SK-N-MC (cell line): ENCODE results near the gene GTPBP4.

Experiments
- EZH2 ChIP-seq: fragments of 200-600 bp; sonication (generic); IDR thresholded peaks from one replicate; pipeline ENCODE4 v1.6.1; 2017; ENCODE audit warnings: antibody characterized with exemption
- FOXP2 ChIP-seq: optimal IDR thresholded peaks from 2 replicates; pipeline ENCODE3; 2011; ENCODE audit warnings: mild to moderate bottlenecking, moderate library complexity; ENCODE audit not compliant: insufficient read depth; ENCODE audit errors: extremely low read length, control extremely low read depth
- POLR2AphosphoS5 ChIP-seq: IDR thresholded peaks from 2 replicates; pipeline ENCODE4 v1.6.1; 2012; ENCODE audit warnings: mild to moderate bottlenecking, low read depth, low read length, borderline replicate concordance

GRCh38 chr10:949446-949845, 38.8 kb upstream of the GTPBP4 start:
- TF ChIP-seq EZH2 (no peak), FOXP2 (no peak), POLR2AphosphoS5 (no peak)
